ENCODE data around the gene NR6A1. TPM values are rescaled to one million over a fixed set of nuclear protein-coding genes. Genes with fewer than 3 reads are reported as not detected.

The NR6A1 gene
- total RNA-seq, 2 donors from 2014 or later, result 4.8 to 4.9 TPM

GRCh38 chr9:124760719-124761118 is 10.4 kb downstream of the NR6A1 start:
- no peak overlapping the region for H3K4me3 ChIP-seq
- H3K4me1 ChIP-seq, result no peaks in the 10 kb centered on the region
- H3K36me3 ChIP-seq, result no peaks in the 10 kb centered on the region
- TF ChIP-seq, protein P1, sequence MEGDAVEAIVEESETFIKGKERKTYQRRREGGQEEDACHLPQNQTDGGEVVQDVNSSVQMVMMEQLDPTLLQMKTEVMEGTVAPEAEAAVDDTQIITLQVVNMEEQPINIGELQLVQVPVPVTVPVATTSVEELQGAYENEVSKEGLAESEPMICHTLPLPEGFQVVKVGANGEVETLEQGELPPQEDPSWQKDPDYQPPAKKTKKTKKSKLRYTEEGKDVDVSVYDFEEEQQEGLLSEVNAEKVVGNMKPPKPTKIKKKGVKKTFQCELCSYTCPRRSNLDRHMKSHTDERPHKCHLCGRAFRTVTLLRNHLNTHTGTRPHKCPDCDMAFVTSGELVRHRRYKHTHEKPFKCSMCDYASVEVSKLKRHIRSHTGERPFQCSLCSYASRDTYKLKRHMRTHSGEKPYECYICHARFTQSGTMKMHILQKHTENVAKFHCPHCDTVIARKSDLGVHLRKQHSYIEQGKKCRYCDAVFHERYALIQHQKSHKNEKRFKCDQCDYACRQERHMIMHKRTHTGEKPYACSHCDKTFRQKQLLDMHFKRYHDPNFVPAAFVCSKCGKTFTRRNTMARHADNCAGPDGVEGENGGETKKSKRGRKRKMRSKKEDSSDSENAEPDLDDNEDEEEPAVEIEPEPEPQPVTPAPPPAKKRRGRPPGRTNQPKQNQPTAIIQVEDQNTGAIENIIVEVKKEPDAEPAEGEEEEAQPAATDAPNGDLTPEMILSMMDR (IDR thresholded peaks at IDR 0.05), result no peak
- H3K9me3 ChIP-seq, result no peaks in the 10 kb centered on the region
- H3K27ac ChIP-seq, result no peak overlapping the region
- DNase-seq, result no peak
- H3K9ac ChIP-seq (ENCODE audit: low read depth in 2 of 2, low read length in 2 of 2), result no peak overlapping the region
- no peaks in the 10 kb centered on the region for H3K27me3 ChIP-seq
- intact Hi-C loops (cut with DNase I), result no loop called here

DNA sequence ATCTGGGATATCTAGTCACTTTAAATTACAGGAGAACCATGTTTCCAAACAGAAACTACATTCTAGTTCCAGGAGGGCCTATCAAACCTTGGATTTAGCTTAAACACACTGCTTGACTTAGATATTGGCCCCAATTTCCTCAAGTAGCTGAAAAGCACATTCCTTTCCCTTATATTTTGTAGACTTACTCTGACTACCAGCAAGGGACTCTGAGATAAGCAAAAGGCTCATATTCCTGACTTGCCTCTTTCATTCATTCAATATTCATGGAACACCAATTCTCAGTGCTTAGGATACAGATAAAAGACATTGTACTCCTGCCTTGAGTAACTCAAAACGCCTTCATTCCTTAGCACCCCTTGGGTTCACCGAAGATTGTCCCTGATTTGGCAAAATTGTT is 11.8 kb downstream of the NR6A1 start:
- no peaks in the 10 kb centered on the region for H3K27me3 ChIP-seq
- H3K36me3 ChIP-seq, result no peaks in the 10 kb centered on the region
- H3K9ac ChIP-seq (ENCODE audit: low read depth in 2 of 2, low read length in 2 of 2), result no peak overlapping the region
- H3K9me3 ChIP-seq, result no peaks in the 10 kb centered on the region
- TF ChIP-seq, protein P1 (IDR thresholded peaks at IDR 0.05), result no peak
- intact Hi-C loops (cut with DNase I), result no loop called here
- H3K4me1 ChIP-seq, result no peaks in the 10 kb centered on the region
- no peak overlapping the region for H3K4me3 ChIP-seq
- no peak for DNase-seq
- no peak overlapping the region for H3K27ac ChIP-seq

DNA sequence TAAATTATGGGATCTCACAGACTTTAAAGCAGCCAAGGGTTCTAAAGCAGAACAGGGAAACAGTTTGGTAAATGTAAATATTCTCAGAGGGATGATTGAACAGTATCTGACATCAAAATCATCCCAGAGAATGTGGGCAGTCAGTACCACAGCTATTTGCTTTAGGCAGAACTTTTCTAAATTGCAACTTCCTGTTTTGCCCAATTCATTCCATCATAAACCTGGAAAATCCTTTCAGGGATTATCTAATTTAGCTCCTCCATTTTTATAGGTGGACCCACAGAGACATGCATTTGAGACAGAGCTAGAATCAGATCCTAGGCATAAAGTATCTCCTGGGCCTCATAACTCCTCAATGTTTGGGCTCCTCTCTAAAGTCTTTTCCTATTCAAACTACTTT is 12.4 kb downstream of the NR6A1 start:
- no peaks in the 10 kb centered on the region for H3K36me3 ChIP-seq
- TF ChIP-seq, protein P1 (IDR thresholded peaks at IDR 0.05), result no peak
- intact Hi-C loops (cut with DNase I), result no loop called here
- no peak overlapping the region for H3K4me3 ChIP-seq
- H3K27me3 ChIP-seq, result no peaks in the 10 kb centered on the region
- no peak overlapping the region for H3K27ac ChIP-seq
- no peak overlapping the region for H3K9ac ChIP-seq (ENCODE audit: low read depth in 2 of 2, low read length in 2 of 2)
- no peaks in the 10 kb centered on the region for H3K4me1 ChIP-seq
- DNase-seq, result no peak
- H3K9me3 ChIP-seq, result no peaks in the 10 kb centered on the region

GRCh38 chr9:124758061-124758460 is 13.1 kb downstream of the NR6A1 start:
- no peaks in the 10 kb centered on the region for H3K27me3 ChIP-seq
- intact Hi-C loops (cut with DNase I), result no loop called here
- no peak for DNase-seq
- no peak overlapping the region for H3K27ac ChIP-seq
- H3K36me3 ChIP-seq, result no peaks in the 10 kb centered on the region
- TF ChIP-seq, protein P1 (IDR thresholded peaks at IDR 0.05), result no peak
- H3K4me1 ChIP-seq, result no peaks in the 10 kb centered on the region
- H3K4me3 ChIP-seq, result no peak overlapping the region
- no peak overlapping the region for H3K9ac ChIP-seq (ENCODE audit: low read depth in 2 of 2, low read length in 2 of 2)
- no peaks in the 10 kb centered on the region for H3K9me3 ChIP-seq

- no peak overlapping the region for H3K9ac ChIP-seq (ENCODE audit: low read depth in 2 of 2, low read length in 2 of 2)
- no peaks in the 10 kb centered on the region for H3K9me3 ChIP-seq
Observed at GRCh38 chr9:124757616-124758015, 13.5 kb downstream of the NR6A1 start.

More at GRCh38 chr9:124757616-124758015, 13.5 kb downstream of the NR6A1 start:
- H3K4me3 ChIP-seq, result no peak overlapping the region
- TF ChIP-seq, protein P1 (IDR thresholded peaks at IDR 0.05), result no peak
- no peak overlapping the region for H3K27ac ChIP-seq
- intact Hi-C loops (cut with DNase I), result no loop called here
- DNase-seq, result no peak
- no peaks in the 10 kb centered on the region for H3K27me3 ChIP-seq
- no peaks in the 10 kb centered on the region for H3K36me3 ChIP-seq
- H3K4me1 ChIP-seq, result no peaks in the 10 kb centered on the region

All from colonic mucosa (tissue), 4 donors.